Right lobe of liver (tissue), 4 donors: Measurements from ENCODE around the gene PDE7B.

Experiments
- POLR2A ChIP-seq: fragments of 450-650 bp; IDR thresholded peaks from one replicate; pipeline ENCODE4 v1.6.1; 2017; ENCODE audit warnings: antibody characterized with exemption, mild to moderate bottlenecking
- TF ChIP-seq, protein P1 (sequence below), 4 donors: fragments of 200-600 bp in 3 of 4; fragments of 450-650 bp in 1 of 4; IDR thresholded peaks; one replicate each; pipeline versions ENCODE4 v1.5.1 to v1.8.0; 2016 to 2022; ENCODE audit warnings: antibody characterized with exemption in 4 of 4, mild to moderate bottlenecking in 2 of 4
- donor health status: DM: no; HTN: no; CAD: no.
- donor health status: DM: no; HTN: no; CAD: no.
- donor health status: DM: no; HTN: yes; CAD: no.

DNA sequence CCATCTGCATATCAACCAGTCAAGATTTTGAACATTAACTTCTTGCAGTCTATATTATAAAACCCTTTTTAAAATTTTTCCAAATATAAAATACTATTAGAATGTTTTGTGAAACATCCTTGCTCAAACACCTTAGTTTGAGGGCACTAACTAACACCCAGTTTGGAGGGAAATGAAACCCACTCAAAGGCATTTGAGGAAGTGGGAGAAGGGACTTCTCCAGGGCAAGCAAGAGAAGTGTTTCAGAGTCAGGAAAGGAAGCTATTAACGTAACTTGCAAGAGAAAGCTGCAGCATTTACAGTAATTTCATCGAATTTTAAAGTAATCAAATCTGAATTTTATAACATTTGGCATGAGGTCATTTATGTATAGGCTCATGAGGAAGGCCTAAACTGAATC, 377.3 kb downstream of the PDE7B start:
- TF ChIP-seq, protein P1, sequence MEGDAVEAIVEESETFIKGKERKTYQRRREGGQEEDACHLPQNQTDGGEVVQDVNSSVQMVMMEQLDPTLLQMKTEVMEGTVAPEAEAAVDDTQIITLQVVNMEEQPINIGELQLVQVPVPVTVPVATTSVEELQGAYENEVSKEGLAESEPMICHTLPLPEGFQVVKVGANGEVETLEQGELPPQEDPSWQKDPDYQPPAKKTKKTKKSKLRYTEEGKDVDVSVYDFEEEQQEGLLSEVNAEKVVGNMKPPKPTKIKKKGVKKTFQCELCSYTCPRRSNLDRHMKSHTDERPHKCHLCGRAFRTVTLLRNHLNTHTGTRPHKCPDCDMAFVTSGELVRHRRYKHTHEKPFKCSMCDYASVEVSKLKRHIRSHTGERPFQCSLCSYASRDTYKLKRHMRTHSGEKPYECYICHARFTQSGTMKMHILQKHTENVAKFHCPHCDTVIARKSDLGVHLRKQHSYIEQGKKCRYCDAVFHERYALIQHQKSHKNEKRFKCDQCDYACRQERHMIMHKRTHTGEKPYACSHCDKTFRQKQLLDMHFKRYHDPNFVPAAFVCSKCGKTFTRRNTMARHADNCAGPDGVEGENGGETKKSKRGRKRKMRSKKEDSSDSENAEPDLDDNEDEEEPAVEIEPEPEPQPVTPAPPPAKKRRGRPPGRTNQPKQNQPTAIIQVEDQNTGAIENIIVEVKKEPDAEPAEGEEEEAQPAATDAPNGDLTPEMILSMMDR (IDR thresholded peaks at IDR 0.05) = no peak
- TF ChIP-seq POLR2A = no peak
